Stimulated activated CD8-positive, alpha-beta memory T cell treated with anti-CD3 and anti-CD28 coated beads, Interleukin-15, amount 100 ng/mL, for 24 hours (primary cell): Measurements from ENCODE around the gene AMOT.
"Not testable (repeated sequence)": the region's sequence is repeated elsewhere in the genome, so short reads cannot be mapped to it uniquely, and the experiment has no call there.

Experiments
- DNase-seq: peaks from one replicate; pipeline ENCODE4 v3.0.0-alpha.2; 2020; ENCODE audit warnings: low read depth

Gene AMOT, protein sequence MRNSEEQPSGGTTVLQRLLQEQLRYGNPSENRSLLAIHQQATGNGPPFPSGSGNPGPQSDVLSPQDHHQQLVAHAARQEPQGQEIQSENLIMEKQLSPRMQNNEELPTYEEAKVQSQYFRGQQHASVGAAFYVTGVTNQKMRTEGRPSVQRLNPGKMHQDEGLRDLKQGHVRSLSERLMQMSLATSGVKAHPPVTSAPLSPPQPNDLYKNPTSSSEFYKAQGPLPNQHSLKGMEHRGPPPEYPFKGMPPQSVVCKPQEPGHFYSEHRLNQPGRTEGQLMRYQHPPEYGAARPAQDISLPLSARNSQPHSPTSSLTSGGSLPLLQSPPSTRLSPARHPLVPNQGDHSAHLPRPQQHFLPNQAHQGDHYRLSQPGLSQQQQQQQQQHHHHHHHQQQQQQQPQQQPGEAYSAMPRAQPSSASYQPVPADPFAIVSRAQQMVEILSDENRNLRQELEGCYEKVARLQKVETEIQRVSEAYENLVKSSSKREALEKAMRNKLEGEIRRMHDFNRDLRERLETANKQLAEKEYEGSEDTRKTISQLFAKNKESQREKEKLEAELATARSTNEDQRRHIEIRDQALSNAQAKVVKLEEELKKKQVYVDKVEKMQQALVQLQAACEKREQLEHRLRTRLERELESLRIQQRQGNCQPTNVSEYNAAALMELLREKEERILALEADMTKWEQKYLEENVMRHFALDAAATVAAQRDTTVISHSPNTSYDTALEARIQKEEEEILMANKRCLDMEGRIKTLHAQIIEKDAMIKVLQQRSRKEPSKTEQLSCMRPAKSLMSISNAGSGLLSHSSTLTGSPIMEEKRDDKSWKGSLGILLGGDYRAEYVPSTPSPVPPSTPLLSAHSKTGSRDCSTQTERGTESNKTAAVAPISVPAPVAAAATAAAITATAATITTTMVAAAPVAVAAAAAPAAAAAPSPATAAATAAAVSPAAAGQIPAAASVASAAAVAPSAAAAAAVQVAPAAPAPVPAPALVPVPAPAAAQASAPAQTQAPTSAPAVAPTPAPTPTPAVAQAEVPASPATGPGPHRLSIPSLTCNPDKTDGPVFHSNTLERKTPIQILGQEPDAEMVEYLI

DNA sequence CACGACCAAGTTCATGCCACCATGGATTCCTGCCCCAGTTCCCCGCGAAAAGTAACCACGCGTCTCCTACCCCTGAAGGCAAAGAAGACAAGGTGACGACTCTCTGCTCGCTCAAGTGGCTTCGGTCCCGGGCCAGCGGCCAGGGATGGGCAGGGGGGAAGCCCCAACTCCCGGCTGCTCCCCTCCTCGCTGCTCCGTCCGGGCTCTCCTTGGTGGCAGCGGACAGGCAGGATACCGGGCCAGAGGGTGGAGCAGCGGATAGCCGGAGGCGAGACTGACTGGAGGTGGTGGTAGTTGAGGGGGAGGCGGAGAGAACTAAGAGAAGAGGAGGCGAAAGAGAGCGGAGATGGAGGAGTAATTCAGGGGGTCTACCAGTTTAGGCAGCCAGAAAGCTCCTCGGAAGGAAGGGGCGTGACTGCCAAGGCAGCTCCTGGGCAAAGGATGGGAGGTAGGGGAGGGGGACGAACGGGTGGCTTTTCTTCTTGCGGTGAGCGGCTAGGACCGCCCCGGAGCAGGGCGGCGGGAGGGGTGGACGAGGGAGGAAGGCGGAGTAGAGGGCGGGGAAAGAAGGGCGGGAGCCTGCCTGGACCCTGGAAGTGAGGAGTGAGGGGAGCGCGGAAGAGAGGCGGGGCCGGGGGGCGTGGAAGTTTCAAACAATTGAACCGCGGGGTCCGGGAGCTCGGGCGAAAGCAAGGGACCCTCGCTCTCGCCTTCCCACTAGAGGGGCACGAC is at the start of gene AMOT:
Gene AMOT, minus strand, starts transcription at position 450 of the 732 bp plus-strand sequence. CDS start 17,705 bp downstream, outside the sequence.
- DNase-seq = peak; percentile 3

DNA sequence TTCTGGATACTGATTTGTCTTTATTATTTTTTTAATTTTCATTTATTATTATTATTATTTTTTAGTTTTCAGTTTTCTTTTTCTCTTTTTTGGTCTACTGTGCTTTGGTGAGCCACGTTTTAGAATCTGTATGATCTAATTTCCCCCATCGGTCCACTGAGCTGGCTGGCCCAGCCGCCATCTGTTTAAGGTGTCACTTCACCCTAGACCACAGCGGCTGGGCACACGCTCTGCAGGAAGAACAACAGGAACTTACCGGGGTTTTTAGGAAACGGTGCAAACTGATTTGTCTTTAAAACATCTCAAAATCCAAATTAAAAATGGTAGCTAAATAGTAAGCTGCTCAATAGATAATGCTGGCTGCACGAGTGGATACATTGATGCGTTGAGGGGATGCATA is 48.8 kb upstream of the AMOT start:
- no peak for DNase-seq

DNA sequence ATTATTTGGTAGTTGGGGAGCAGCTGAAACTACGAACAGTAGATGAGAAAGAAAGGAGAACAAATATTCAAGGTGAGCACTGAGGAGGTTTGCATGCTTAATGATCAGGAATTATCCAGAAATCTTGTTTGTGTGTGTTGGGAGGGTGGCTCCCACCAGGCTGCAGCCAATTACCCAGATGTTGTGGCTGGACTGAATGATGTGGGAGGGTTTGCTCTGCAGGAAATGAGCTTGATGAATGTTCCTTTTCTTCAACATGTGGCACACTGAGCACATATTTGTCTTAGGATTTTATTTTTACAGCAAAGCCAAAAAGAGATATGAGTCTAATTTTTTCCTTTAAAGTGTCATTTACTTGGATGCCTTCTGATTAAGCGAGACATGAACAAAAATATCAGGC is 48.3 kb upstream of the AMOT start:
- no peak for DNase-seq

DNA sequence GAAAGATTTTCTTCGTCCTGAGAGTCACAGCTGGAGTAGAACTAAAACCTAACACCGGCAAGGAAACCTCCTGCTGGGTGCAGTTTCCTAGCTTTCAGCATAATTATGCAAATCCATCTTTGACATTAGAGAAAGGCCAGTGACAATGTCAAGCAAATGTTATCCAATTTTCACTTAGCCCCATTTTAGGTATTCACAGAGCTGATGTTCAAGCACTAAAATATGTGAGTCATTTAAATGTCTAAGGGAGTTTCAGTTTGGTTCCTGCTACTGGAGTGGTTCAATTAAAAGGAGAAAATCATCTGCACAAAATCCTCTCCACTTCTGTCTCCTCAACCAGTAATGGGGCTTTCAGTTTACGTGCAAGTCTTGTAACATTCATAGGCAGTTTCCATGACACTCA is 37.1 kb upstream of the AMOT start:
- no peak for DNase-seq

DNA sequence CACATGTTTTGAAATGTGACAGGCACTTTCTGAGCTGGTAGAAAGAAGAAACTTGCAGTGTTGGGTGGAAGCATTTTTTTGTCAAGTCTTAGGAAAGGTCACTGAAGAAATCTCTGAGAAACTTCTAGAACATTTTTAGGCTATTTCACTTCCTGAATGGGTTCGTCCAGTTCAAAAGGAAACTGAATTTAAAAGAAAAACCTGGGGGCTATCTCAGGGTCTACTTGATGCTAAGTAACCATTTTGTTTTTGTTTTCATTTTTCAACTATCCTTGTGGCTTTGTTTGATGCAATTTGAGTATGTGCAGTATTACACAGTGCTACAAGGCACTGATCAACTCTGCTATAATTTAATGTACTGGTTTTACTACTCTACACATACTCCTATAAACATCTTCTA is 34.0 kb upstream of the AMOT start:
- no peak for DNase-seq

DNA sequence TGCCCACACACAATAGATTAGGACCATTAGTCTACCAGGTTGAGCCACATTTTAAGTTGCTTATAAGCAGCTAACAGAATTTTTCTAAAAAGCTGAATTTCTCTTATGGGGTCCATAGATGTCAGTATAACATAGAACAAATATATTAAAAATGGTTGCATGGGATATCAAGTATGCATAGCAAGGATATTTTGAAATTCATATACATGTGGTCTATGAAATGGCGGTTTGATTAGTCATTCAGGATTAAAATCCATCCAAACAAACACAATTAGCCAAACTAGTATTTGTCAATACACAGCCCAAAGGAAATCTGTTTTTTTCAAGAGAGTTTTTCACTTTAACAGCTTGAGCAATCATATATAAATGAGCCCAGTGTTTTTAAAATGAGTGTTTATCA is 33.5 kb upstream of the AMOT start:
- DNase-seq = no peak

DNA sequence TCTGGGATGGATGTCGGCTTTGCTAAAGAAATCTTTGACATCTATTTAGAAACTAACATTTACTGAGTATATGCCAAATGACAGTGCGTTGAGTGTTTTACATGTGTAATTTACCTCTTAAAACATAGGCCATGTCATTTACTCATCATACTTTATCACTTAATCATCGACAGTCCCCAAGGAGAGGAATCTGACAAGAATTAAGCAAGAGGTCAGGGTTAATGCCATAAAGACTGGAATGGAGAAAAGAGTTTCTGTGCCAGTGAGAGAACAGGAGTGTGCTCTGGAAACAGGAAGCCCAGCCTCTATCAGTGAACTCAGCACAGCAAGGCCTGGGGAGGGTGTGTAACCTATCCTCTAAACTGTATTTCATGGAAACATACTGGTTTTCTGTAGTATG is 28.0 kb upstream of the AMOT start:
- DNase-seq = no peak

DNA sequence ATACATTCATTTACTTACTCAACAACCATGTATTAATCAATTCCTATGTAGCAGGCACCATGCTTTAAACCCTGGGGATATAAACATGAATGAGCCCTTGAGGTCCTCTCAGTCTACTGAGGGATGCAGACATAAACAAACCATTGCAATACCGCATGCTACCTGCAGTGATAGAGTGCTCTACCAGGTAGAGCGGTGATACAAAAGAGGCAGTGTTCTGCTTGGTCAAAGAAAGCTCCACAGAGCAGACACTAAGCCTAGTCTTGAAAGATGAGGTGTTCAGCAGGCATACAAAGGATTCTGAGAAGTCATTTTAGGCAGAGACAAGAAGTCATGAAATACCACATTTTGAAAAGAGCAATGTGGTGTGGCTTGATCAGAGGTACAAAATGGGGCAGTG is 26.9 kb upstream of the AMOT start:
- DNase-seq = no peak

DNA sequence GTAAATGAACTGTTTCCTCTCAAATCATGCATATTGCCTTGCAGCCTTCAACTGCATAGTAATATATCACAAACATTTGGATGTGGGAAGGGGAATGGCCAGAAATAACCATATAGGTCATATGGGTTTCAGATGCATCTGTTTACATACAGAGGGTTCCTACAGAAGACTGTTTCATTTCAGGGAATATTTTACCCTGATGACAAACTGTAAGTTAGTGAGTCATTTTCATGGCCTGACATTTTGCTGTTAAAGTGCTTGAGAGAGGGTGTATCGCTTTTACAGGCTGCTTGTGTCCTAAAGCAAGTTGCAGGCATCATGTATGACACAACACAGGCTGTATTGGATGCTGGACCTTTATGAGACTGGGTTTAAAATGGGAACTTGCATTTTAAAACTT is 25.5 kb upstream of the AMOT start:
- no peak for DNase-seq

DNA sequence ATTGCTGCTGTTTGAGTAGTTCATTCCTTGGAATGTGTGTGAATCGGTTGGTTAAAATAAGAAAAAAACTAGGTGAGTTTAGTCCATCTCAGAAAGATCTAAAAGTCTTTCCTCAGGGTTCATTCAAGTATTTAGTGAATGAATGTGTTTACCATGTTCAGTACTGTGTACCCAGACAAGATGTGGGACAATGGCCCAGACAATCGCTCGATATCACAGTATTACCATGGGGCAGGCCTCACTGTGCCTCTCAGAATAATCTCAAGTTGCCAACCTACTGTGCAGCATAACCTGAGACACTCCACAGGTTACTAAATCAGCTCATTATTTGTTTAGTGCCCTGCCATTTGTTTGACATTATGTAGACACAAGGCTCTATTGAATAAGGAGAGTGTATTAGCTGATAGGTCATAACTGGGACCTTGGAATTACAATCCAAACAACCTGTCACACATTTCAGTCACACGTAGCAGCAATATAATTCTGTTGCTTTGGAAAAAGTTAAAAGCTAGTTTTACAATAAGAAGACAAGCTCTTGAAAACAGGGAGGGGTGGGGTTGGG is 24.9 kb upstream of the AMOT start:
- no peak for DNase-seq

DNA sequence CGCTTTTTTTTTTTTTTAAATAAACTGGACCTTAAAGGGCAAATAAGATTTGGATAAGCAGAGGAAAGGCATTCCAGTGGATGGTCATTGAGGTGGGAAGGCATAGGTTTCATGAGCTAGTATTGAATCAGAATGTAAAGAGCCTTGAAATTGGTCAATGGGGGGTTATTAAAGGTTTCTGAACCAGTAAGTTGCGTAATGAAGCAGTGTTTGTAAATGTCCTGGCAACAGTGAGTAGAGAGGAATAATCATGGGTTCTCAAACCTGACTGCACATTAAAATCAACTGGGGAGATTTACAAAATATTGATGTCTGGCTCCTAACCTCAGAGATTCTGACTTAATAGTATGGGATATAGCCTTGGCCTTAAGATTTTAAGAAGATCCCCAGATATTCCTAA is 23.2 kb upstream of the AMOT start:
- no peak for DNase-seq

DNA sequence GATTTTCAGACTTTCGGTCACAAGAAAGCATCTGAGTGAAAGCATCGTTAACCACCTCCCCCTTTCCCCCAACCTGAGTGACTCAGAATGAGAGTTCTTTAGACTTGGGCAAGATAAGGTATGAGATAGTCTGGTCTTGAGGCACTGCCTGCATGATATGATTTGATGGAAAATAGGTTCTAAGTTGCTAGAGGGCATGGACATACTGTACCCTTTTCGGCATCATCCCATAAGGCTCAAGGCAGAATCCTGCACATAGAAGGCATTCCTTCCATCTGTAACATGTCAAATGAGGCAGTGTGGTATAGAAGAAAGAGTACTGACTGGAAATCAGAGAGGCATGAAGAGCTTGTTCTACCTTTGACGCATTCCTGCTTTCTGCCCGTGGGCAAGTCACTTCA is 16.8 kb upstream of the AMOT start:
- no peak for DNase-seq

DNA sequence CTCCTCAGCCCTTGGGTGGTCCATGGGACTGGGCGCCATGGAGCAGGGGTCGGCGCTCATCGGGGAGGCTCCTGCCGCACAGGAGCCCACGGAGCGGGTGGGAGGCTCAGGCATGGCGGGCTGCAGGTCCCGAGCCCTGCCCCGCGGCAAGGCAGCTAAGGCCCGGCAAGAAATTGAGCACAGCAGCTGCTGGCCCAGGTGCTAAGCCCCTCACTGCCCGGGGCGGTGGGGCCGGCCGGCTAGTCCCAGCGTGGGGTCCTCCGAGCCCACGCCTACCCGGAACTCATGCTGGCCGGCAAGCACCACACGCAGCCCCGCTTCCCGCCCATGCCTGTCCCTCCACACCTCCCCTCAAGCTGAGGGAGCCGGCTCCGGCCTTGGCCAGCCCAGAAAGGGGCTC is 14.3 kb upstream of the AMOT start:
- not testable (repeated sequence) for DNase-seq

DNA sequence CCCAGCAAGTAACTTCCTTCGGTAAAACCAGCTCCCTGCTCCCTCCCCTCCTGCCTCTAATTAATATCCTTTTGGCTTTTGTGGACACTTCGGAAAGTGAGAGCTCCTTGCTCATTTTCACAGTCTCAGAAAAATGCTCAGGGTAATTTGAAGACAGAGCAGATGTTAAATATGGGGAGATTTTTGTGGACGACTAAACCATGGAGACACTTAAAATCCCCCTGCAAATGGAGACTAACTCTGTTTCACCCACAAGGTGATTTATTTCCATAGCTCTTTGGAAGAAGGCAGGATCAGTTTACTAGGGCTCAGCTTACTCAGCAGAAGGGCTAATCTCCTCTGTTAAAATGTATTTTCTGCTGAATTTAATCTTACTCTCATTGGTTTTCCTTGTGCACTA is 12.2 kb upstream of the AMOT start:
- no peak for DNase-seq

DNA sequence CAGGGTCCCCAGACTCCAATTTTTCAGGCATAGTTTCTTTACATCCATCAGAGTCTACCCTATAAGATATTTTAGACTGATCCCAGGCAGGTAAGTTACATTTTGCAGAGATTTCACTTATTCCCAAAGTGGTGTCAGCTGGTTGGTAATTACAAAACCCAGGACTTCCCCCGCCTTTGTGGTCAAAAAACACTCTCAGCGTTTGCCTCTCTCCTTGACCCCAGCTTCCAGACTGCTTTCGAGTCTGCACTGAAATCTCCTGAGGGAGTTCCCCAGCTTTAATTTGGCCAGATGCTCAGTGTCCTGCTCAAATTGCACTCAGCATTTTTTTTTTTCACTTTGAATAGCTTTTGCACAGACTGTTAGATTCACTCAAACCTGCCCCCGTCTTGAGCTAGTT is 11.2 kb upstream of the AMOT start:
- DNase-seq = no peak

DNA sequence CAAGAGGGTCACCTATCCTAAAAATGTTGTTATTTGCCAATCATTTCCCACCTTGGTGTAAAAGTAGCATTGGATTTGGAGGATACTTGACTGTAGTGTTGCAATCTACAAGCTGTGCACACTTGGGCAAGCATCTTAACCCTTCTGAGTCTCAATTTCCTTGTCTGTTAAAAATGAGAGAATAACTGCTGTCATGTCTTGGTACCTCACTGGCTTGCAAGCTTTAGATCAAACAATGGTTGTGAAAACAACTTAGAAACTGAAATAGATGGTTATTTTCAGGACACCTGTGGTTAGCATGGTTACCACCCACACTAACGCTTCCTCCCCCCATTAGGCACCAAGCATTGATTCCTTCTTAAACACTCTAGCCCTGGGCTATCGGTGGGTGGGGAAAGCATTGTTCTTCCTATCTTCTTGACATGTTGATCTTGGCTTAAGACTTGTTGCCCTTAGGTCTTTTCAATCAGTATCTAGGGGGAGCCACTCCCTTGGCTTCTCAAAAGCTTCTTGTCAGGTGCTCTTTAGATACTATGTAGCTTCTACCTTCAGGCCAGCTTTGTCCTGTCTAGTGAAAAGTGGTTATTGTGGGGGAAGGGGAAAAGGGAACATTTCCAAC is 10.6 kb upstream of the AMOT start:
- DNase-seq = no peak

DNA sequence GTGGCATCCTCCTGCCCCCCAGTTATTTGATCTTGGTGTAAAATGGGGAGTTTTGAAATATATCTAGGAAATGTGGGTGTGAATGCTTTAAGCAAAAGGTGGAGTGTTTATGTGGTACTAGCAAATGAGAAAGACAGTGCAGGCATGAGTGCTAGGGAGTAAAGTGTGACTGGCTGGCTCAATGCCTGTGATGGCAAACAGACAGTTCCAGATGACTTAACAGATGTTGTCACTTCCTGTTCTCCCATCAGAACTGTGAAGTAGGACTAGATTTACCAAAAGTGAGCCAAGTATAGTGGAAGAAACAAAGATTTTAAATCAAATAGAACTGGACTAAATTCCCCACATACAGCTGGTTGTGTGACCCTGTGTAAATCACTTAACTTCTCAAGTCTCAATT is 8.4 kb upstream of the AMOT start:
- no peak for DNase-seq

DNA sequence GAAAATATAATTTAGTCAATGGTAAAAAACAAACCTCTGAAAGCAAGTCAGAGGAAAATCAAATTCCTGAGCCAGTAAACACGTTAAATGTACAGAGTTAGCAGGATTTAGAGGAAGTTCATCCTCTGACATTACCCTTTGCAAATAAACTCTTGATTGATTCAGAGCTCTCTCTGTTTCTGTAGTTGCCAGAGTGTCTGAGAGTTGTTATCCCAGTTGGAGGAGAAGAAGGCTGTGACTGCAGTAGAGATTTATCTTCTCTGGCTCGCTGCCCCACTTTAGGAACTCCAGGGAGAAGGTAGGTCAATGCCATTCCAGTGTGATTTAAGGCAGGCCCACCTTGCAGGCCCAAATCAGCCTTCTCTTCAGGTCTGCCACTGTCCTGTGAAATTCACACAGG is 6.2 kb upstream of the AMOT start:
- DNase-seq = no peak

DNA sequence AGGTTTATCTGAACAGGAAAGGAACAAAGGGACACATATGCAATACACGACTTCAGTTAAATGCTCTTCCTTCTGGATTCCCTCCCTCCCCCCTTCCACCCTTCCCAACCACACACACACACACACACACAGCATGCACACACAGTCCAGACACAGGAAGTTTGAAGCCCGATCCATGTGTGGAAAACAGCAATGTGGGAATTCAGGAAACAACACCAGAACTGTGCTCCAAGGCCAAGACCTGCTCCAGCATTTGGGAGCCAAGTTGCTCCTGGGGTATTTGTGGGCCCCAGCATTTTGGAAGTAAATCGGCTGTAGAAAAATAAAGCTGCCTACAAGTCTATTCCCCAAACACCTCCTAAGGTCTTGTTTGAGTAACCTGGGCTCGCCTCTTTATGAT is 5.6 kb upstream of the AMOT start:
- no peak for DNase-seq

DNA sequence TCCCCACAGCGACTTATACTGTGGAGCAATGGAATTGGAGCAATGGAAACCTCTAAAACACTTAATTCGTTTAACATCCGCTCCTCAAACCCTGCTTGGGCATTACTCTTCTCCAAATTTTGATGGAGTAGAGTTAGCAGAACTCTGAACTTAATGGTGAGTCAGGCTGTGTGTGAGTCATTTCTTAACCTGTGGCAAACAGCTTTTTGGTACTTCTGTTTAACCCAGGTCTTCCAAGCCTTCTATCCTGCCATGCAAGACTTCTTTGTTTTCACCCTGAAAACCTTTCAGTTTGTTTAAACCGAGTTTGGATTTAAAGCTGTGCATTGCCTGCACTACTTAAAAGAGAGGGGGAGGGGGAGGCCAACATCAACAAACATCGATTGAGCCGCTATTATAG is 3.6 kb upstream of the AMOT start:
- no peak for DNase-seq

DNA sequence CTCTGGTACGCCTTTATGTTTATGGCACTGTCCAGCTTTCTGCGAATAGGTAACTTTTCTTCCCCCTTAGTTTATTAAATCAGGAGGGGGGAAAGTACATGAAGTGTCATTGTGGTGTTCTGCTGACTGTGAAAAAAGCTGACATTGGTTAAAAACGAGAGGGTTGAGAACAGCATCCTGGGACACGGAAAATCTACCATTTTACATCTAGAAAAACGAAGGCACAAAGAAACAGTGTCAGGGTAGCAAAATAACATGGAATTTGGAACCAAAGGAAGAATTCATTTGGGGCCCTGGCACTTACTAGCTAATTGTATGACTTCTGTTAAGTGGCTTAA is 1.2 kb upstream of the AMOT start:
- no peak for DNase-seq
